SK-N-SH (cell line): ENCODE measurements around the gene PNCK. TPM values are rescaled to one million over a fixed set of nuclear protein-coding genes. Genes with fewer than 3 reads are reported as not detected.

Experiments
- CTCF ChIA-PET: fragments of 300-600, 350-600 bp; formaldehyde crosslinking; extraction: SDS; loops from one replicate; lab custom pipeline; 2021; lab: Yijun Ruan, JAX
- POLR2A ChIA-PET: fragments of 350-600 bp; sonication (Branson Sonifier 250); formaldehyde crosslinking; extraction: SDS; loops from one replicate; lab custom pipeline; 2020; ENCODE audit warnings: antibody characterized with exemption, inconsistent platforms; lab: Yijun Ruan, JAX
- DNase-seq: peaks from one replicate; pipeline ENCODE4 v3.0.0; 2012
- H2AFZ ChIP-seq: fragments of 200-600 bp; sonication (generic); 2 replicates; pipeline ENCODE4 v1.8.1; 2016; ENCODE audit warnings: antibody characterized with exemption, mild to moderate bottlenecking, low read depth
- H3F3A ChIP-seq: fragments of 200-600 bp; sonication (generic); replicated peaks from 2 replicates; pipeline ENCODE3; 2016; ENCODE audit warnings: antibody characterized with exemption, mild to moderate bottlenecking; ENCODE audit not compliant: insufficient read depth
- H3K27ac ChIP-seq, 2 experiments: fragments of 200-500 bp in 1 of 2; fragments of 200-600 bp in 1 of 2; sonication (Bioruptor generic) in 1 of 2; sonication (generic), shearing (Covaris generic) in 1 of 2; 2 replicates each; pipeline versions ENCODE4 v1.5.1 to v1.6.1; 2014 to 2016; ENCODE audit warnings: low read depth in 2 of 2, inconsistent platforms in 1 of 2, low read length in 1 of 2, mild to moderate bottlenecking in 1 of 2, mixed read lengths in 1 of 2
- H3K27me3 ChIP-seq: fragments of 200-600 bp; sonication (generic), shearing (Covaris generic); 2 replicates; pipeline ENCODE4 v1.6.1; 2016; ENCODE audit warnings: mixed run types; ENCODE audit not compliant: insufficient read depth
- H3K36me3 ChIP-seq, 2 experiments: fragments of 200-500 bp in 1 of 2; fragments of 200-600 bp in 1 of 2; sonication (Bioruptor generic) in 1 of 2; sonication (generic) in 1 of 2; replicated peaks in 1 of 2; 2 replicates each; pipeline versions ENCODE3 to v1.5.1; 2014 to 2016; ENCODE audit warnings: low read length in 1 of 2, mild to moderate bottlenecking in 1 of 2; ENCODE audit not compliant: insufficient read depth in 2 of 2, control insufficient read depth in 1 of 2
- H3K4me1 ChIP-seq, 2 experiments: fragments of 200-500 bp in 1 of 2; fragments of 200-600 bp in 1 of 2; sonication (Bioruptor generic) in 1 of 2; sonication (generic), shearing (Covaris generic) in 1 of 2; 2 replicates each; pipeline versions ENCODE4 v1.5.1 to v1.6.1; 2014 to 2016; ENCODE audit warnings: low read depth in 1 of 2, low read length in 1 of 2, mixed run types in 1 of 2; ENCODE audit not compliant: insufficient read depth in 2 of 2, control insufficient read depth in 1 of 2
- H3K4me2 ChIP-seq: fragments of 200-600 bp; sonication (generic), shearing (Covaris generic); 2 replicates; pipeline ENCODE4 v1.6.1; 2017; ENCODE audit warnings: mixed run types
- H3K4me3 ChIP-seq, 2 experiments: fragments of 200-500 bp in 1 of 2; fragments of 200-600 bp in 1 of 2; sonication (Bioruptor generic) in 1 of 2; sonication (generic), shearing (Covaris generic) in 1 of 2; 2 replicates each; pipeline versions ENCODE4 v1.5.1 to v1.8.1; 2014 to 2016; ENCODE audit warnings: low read depth in 2 of 2, inconsistent platforms in 1 of 2, low read length in 1 of 2, mild to moderate bottlenecking in 1 of 2, mixed read lengths in 1 of 2, moderate library complexity in 1 of 2
- H3K79me2 ChIP-seq: fragments of 200-600 bp; sonication (generic); 2 replicates; pipeline ENCODE4 v1.8.1; 2017; ENCODE audit warnings: mild to moderate bottlenecking; ENCODE audit not compliant: insufficient read depth
- H3K9ac ChIP-seq: fragments of 200-600 bp; sonication (generic); 2 replicates; pipeline ENCODE4 v1.6.1; 2017; ENCODE audit warnings: mixed run types
- H3K9me2 ChIP-seq: fragments of 200-600 bp; sonication (generic); 2 replicates; pipeline ENCODE4 v1.6.1; 2017; ENCODE audit warnings: mixed run types
- H3K9me3 ChIP-seq: fragments of 200-600 bp; sonication (generic); 2 replicates; pipeline ENCODE4 v1.6.1; 2017; ENCODE audit warnings: mixed run types, mild to moderate bottlenecking, moderate library complexity
- H4K20me1 ChIP-seq: fragments of 200-600 bp; sonication (generic); 2 replicates; pipeline ENCODE4 v1.6.1; 2017; ENCODE audit warnings: mild to moderate bottlenecking, mixed run types; ENCODE audit not compliant: insufficient read depth
- GATA2 ChIP-seq: sonication (generic); formaldehyde crosslinking; IDR thresholded peaks from 2 replicates; pipeline ENCODE4 v1.5.0; 2020; ENCODE audit warnings: mild to moderate bottlenecking, missing genetic modification reagents
- IRF3 ChIP-seq: fragments of 150-350 bp; IDR thresholded peaks from 2 replicates; pipeline ENCODE4 v1.6.1; 2016; ENCODE audit warnings: mild to moderate bottlenecking, low read depth, low read length
- JUND ChIP-seq: IDR thresholded peaks from 2 replicates; pipeline ENCODE4 v1.4.0; 2012
- MEF2A ChIP-seq: IDR thresholded peaks from 2 replicates; pipeline ENCODE4 v1.4.0; 2012; ENCODE audit warnings: low read depth, borderline replicate concordance
- NFIC ChIP-seq: IDR thresholded peaks from 2 replicates; pipeline ENCODE4 v1.4.0; 2012; ENCODE audit warnings: borderline replicate concordance
- NRF1 ChIP-seq: IDR thresholded peaks from 2 replicates; pipeline ENCODE4 v1.6.1; 2012; ENCODE audit warnings: low read depth, mild to moderate bottlenecking, low read length
- RCOR1 ChIP-seq: fragments of 150-350 bp; IDR thresholded peaks from 2 replicates; pipeline ENCODE4 v1.6.1; 2017; ENCODE audit warnings: antibody characterized with exemption, low read length
- RFX5 ChIP-seq: IDR thresholded peaks from 2 replicates; pipeline ENCODE4 v1.6.1; 2012; ENCODE audit warnings: mild to moderate bottlenecking, improper control_type of control experiment, low read length
- TAF1 ChIP-seq: IDR thresholded peaks from 2 replicates; pipeline ENCODE4 v1.6.1; 2012; ENCODE audit warnings: low read depth, mild to moderate bottlenecking, low read length, moderate library complexity, borderline replicate concordance
- USF2 ChIP-seq: fragments of 150-350 bp; IDR thresholded peaks from 2 replicates; pipeline ENCODE4 v1.6.1; 2017; ENCODE audit warnings: antibody characterized with exemption, low read length, low read depth, borderline replicate concordance
- WGBS: methylation state at CpG from one replicate; pipeline ENCODE4 v1.1.6; 2017; ENCODE audit warnings: low lambda C conversion rate; 5-methylcytosine and 5-hydroxymethylcytosine counted together
- polyA plus RNA-seq, 3 experiments: library from polyadenylated mRNA; depleted of rRNA; stranded (reverse); fragments of >200 nt; gene quantifications; 2 replicates each; pipeline ENCODE4 v1.2.3, GENCODE V29; 2012
- TF ChIP-seq, protein P1 (sequence below): IDR thresholded peaks from 2 replicates; pipeline ENCODE4 v1.6.1; 2012; ENCODE audit warnings: mild to moderate bottlenecking, low read depth, low read length, moderate library complexity

The PNCK gene
- polyA plus RNA-seq, 1 of the 3 experiments (the other 2 are of a cell fraction), result 1.2 TPM

GRCh38 chrX:153714256-153714655 is 40.6 kb upstream of the PNCK start:
- H3F3A ChIP-seq, result no peaks in the 10 kb centered on the region
- ChIA-PET CTCF (interaction anchor here (0.8 to 2.5 kb wide), 5 partner anchors 9 to 175 kb away, joined by 3 to 6 read pairs (median 3); no protein-coding TSS in a partner anchor), POLR2A (no interaction called here)
- H3K9ac ChIP-seq, result no peak overlapping the region
- H4K20me1 ChIP-seq, result 0 out of 2 replicates have a peak, but pooled peaks cover 3% of the 10 kb centered on the region
- H3K4me2 ChIP-seq, result no peak overlapping the region
- no peaks in the 10 kb centered on the region for H3K9me3 ChIP-seq
- H3K79me2 ChIP-seq, result peaks cover 17% of the 10 kb centered on the region; the same call in 1 of the 2 replicates
- WGBS, result 83% methylated on average over 3 of the region's 3 CpGs
- no peak for DNase-seq
- H3K36me3 ChIP-seq, result peaks cover 6 to 23% of the 10 kb centered on the region in 2 experiments
- no peak overlapping the region for H3K27ac ChIP-seq
- H3K4me3 ChIP-seq, result no peak overlapping the region
- peaks cover 6% of the 10 kb centered on the region; the same call in 1 of the 2 replicates for H3K27me3 ChIP-seq
- H3K4me1 ChIP-seq, result no peaks in the 10 kb centered on the region
- no peak overlapping the region for H2AFZ ChIP-seq
- TF ChIP-seq NFIC (no peak), RFX5 (no peak), NRF1 (no peak), USF2 (no peak), IRF3 (no peak), GATA2 (no peak)
- H3K9me2 ChIP-seq, result no peaks in the 10 kb centered on the region

DNA sequence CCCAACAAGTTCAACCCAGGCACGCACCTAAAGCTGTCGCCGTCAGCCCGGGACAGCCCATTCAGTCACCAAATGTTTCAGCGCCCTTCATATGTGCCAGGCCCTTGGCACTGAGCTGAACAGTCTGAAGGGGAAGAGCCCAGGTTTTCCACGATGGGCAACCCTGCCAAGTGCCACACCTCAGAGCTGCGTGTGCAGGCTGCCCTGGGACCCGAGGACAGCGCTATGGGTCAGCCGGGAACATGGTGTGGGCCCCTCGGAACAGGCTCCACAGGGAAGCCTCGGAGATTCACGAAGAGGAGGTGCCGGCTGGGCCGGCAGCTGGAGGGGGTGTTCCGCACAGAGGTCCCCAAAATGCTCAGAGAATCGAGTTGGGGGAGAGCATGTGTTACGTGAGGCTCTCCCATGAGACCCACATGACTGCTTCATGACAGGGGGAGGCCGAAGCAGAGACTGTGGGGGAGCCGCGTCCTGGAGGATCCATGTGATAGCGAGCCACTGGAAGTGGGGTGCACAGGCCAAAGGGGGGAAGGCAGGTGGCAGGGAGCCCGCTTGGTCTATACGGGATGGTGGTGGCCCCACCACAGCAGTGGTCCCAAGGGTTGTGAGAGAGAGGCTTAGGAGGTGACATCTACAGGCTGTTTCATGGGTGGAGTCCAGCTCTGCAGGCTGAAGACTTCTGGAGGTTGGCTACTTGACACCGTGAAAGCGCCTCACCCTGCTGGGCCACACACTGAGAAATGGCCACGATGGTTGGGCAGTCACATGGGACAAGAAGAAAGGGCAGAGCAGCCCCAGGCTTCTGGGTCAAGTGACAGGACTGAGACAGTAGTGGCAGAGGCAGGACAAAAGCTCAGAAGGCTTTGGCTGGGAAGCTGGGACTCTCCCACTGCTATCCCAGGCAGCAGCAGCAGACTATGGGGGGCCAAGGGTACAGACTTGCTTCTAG is 36.4 kb upstream of the PNCK start:
- Histone ChIP-seq H3K4me2 (no peak overlapping the region), H3F3A (no peaks in the 10 kb centered on the region), H3K9me2 (no peaks in the 10 kb centered on the region), H3K27ac (no peak overlapping the region), H3K4me1 (peaks cover 0 to 6% of the 10 kb centered on the region in 2 experiments; a peak in 1 of 4 replicates), H3K4me3 (no peak overlapping the region), H3K36me3 (peaks cover 7 to 13% of the 10 kb centered on the region in 2 experiments), H3K9me3 (no peaks in the 10 kb centered on the region), H3K79me2 (peaks cover 6% of the 10 kb centered on the region; the same call in 1 of the 2 replicates), H3K9ac (no peak overlapping the region)
- ChIA-PET CTCF (interaction anchor here (1.0 to 2.7 kb wide), 4 partner anchors 10 to 237 kb away, joined by 4 to 11 read pairs (median 6); no protein-coding TSS in a partner anchor), POLR2A (interaction anchor here (1.4 kb wide), 1 partner anchor 25 kb away, joined by 4 read pairs; no protein-coding TSS in a partner anchor)
- 45% methylated on average over 24 of the region's 27 CpGs for WGBS
- DNase-seq, result no peak
- TF ChIP-seq RCOR1 (no peak), RFX5 (no peak), JUND (no peak), GATA2 (no peak), NFIC (no peak), TAF1 (no peak), MEF2A (no peak)
- TF ChIP-seq, protein P1, sequence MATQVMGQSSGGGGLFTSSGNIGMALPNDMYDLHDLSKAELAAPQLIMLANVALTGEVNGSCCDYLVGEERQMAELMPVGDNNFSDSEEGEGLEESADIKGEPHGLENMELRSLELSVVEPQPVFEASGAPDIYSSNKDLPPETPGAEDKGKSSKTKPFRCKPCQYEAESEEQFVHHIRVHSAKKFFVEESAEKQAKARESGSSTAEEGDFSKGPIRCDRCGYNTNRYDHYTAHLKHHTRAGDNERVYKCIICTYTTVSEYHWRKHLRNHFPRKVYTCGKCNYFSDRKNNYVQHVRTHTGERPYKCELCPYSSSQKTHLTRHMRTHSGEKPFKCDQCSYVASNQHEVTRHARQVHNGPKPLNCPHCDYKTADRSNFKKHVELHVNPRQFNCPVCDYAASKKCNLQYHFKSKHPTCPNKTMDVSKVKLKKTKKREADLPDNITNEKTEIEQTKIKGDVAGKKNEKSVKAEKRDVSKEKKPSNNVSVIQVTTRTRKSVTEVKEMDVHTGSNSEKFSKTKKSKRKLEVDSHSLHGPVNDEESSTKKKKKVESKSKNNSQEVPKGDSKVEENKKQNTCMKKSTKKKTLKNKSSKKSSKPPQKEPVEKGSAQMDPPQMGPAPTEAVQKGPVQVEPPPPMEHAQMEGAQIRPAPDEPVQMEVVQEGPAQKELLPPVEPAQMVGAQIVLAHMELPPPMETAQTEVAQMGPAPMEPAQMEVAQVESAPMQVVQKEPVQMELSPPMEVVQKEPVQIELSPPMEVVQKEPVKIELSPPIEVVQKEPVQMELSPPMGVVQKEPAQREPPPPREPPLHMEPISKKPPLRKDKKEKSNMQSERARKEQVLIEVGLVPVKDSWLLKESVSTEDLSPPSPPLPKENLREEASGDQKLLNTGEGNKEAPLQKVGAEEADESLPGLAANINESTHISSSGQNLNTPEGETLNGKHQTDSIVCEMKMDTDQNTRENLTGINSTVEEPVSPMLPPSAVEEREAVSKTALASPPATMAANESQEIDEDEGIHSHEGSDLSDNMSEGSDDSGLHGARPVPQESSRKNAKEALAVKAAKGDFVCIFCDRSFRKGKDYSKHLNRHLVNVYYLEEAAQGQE, result no peak
- TF ChIP-seq, all 33 proteins: peak for 0
- no peak overlapping the region for H2AFZ ChIP-seq
- peaks cover 16% of the 10 kb centered on the region; the same call in 1 of the 2 replicates for H3K27me3 ChIP-seq
- H4K20me1 ChIP-seq, result 0 out of 2 replicates have a peak, but pooled peaks cover 9% of the 10 kb centered on the region
